NCI-H1092 (cell line): ENCODE results near the gene SLBP.

Source experiments
- DNase-seq: peaks from one replicate; lab custom pipeline; 2025; lab: John Stamatoyannopoulos, UW

The SLBP gene

GRCh38 chr4:1749370-1749769 lies 37.3 kb upstream of the SLBP start:
- DNase-seq: no peak

- peak; percentile 63 for DNase-seq
Measured at GRCh38 chr4:1748465-1748995, 36.4 kb upstream of the SLBP start.

GRCh38 chr4:1747603-1747967 lies 35.5 kb upstream of the SLBP start:
- DNase-seq: no peak

GRCh38 chr4:1746919-1747602 lies 34.9 kb upstream of the SLBP start:
- DNase-seq: no peak

DNA sequence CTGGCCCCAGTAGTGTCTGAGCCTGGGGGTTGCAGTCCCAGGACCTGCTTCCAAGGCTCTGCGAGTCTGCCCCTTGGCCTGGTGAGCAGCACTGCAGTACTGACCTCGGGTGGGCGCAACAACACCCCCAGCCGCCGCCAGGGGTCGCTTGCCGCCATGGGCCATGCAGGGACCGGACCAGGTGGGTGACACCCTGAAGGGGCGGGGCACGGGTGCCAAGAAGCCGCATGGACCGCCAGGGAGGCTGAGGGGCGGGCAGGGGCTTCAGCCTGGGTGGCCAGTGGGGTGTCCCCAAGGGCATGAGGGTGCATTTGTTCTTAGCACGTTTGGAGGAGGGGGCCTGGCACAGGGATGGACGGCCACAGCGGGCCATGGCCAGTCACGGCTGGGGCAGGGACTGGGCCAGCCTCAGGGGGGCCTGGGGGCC lies 34.2 kb upstream of the SLBP start:
- DNase-seq: peak; percentile 54

DNA sequence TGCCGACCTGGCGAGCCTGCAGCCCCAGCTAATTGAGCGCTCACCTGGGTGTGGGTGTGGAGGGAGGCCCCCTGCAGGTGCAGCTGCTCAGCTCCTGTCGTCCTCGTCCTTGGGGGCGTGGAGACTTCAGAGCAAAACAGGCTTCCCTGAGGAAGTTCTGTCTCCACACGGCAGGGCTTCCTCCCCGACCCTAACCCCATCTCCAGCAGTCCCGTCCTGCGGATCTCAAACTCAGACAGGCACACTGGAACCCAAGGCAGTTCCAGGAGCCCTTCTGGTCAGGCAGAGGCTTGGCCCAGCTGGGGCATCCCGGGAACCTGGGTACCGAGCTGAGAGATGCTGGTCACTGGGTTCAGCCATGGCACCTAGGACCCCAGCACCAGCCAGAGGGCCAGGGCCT lies 33.6 kb upstream of the SLBP start:
- no peak for DNase-seq

GRCh38 chr4:1745165-1745564 lies 33.0 kb upstream of the SLBP start:
- no peak for DNase-seq

DNA sequence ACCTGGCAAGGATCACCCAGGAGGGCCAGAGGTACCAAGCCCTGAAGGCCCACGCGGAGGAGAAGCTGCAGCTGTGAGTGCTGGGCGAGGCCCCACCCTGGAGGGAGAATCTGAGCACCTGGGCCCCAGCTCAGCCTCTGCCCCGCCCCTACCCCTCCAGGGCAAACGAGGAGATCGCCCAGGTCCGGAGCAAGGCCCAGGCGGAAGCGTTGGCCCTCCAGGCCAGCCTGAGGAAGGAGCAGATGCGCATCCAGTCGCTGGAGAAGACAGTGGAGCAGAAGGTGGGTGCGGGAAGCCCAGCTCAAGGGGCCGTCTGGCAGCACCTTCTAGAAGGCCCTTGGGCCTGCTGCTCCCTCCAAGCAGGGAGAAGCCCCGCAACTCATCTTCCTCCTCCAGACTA lies 32.4 kb upstream of the SLBP start:
- DNase-seq: no peak

GRCh38 chr4:1743975-1744374 lies 31.9 kb upstream of the SLBP start:
- no peak for DNase-seq

DNA sequence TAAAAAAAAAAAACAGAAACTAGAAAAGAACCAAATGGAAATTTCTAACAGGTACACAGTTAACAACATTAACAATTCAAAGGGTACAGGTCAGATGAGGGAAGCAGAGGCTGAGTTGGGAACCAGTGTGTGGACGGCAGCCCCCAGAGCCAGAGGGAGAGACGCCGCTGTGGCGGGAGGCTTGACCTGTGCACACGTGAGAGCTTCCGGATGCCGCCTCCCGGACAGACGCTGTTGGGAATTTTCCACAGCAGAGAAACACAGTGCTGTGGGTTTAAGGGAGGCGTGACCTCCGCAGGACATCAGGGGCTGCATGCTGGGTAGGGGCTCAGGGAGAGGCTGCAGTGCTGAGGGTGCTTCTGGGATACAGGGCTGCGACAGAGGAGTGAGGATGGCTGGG lies 31.4 kb upstream of the SLBP start:
- no peak for DNase-seq

- DNase-seq: no peak
Measured at GRCh38 chr4:1741208-1741607, 29.1 kb upstream of the SLBP start.

DNA sequence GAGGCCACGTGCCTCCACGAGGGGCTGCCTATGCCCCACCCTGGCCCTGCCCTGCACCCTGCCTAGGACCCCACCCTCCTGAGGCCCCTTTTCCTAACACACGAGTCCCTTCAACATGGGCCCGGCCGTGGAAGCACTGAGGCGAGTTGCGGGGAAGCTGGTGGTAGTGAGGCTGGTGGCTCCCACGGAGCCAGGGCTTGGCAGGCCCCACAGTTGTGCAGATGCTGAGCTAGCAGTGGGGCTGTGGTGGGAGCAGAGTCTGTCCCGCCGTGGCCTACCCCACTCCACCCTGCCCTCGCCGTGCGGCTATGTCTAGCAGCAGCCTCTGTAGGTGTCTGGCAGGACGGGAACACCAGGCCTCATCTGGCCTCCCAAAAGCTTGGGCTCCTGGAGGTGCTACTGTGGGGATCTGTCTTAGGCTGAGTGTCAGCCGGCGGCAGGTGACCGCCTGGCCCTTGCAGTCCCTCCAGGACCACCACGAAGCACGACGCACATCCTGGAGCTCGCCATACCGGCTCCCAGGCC lies 28.0 kb upstream of the SLBP start:
- DNase-seq: no peak

DNA sequence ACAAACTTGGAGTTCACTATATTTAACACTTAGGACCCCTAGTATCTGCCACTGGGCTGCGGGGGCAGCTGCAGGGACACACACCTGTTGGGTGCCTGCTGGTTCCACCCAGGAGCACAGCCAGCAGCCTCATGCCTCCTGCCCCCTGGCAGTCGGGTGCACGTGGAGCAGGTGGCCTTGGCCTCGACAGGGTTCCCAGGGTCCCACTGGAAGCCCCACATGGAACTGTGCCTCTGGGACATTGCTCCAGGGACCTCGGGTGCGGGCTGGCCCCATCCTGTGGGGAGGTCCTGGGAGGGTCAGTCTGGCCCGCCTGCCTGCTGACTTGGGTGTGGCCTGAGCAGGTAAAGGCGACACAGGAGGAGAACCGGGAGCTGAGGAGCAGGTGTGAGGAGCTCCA lies 27.2 kb upstream of the SLBP start:
- DNase-seq: no peak

DNA sequence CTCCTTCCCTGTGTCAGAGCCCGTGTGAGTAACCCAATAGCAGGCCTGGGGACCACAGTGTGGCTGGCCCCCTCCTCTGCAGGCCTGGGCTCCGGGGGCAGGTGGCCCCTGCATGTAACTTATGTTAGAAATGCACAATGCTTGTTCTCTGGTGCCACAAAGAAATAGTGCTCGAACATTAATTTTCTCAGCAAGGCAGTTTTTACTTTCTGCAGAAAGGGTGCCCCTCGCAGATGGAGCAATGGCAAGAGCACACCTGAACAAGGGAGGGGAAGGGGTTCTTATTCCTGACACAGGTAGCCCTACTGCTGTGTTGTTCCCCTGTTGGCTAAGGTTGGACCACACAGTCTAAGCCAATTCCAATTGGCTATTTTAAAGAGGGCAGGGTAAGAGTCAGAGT lies 26.3 kb upstream of the SLBP start:
- no peak for DNase-seq

GRCh38 chr4:1737666-1738065 lies 25.5 kb upstream of the SLBP start:
- DNase-seq: no peak

- DNase-seq: no peak
Measured at GRCh38 chr4:1736812-1737211, 24.7 kb upstream of the SLBP start.

DNA sequence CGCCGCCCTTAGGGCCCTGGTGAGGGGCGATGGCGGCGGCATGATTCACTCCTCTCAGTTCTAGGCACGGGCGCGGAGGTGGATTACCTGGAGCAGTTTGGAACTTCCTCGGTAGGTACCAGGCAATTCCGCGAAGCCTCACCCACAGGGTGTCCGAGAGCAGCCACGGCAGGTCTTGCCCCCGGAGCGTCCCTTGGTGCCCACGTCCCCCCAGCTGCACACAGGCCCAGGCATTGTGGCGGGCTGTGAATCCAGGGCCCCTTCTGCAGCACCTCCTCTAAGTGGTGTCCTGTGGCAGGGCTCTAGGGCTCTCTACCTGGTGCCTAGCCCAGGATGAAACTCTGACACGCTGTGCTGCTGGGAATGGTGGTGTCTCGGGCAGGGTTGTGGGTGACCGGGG lies 23.1 kb upstream of the SLBP start:
- DNase-seq: no peak

DNA sequence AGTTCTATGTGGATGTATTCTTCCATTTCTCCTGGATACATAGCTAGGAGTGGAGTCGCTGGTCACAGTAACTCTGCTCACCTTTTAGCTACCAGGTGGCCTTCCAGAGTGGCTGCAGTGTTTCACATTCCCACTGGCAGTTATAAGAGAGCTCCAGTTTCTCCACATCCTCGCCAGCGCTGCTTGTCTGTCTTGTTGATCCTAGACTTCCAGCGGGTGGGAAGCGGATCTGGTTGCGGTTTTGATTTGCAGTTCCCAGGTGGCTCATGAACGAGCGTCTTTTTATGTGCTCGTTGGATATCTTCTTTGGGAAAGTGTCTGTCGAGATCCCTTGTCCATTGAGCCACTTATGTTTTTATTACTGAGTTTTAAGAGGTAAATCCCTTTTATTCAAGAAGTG lies 20.8 kb upstream of the SLBP start:
- DNase-seq: no peak

- no peak for DNase-seq
Measured at GRCh38 chr4:1731180-1731579, 19.1 kb upstream of the SLBP start.

GRCh38 chr4:1730532-1731135 lies 18.5 kb upstream of the SLBP start:
- DNase-seq: no peak

GRCh38 chr4:1728061-1728980 lies 16.2 kb upstream of the SLBP start:
- DNase-seq: no peak
